Heart left ventricle (tissue), 16 donors: ENCODE data around the gene PNRC1. TPM values are rescaled to one million over a fixed set of nuclear protein-coding genes. Genes with fewer than 3 reads are reported as not detected.

ENCODE experiments used
- ATAC-seq, 4 donors: fragments of 200-7000 bp; cut with Tn5 transposase; one replicate each; pipeline ENCODE4 v1.9.1; 2020 to 2022; ENCODE audit warnings: moderate library complexity in 4 of 4, mild to moderate bottlenecking in 3 of 4, moderate number of reproducible peaks in 1 of 4
- DNase-seq, 5 donors: peaks; one replicate each; pipeline ENCODE4 v3.0.0-alpha.2; 2020
- H3K27ac ChIP-seq, 12 donors: fragments of 200-600 bp; sonication (generic) in 4 of 12; one replicate each; pipeline versions ENCODE4 v1.5.0 to v1.8.0; 2016 to 2022; ENCODE audit warnings: mild to moderate bottlenecking in 2 of 12
- H3K27me3 ChIP-seq, 9 donors: fragments of 200-600 bp; sonication (generic) in 2 of 9; one replicate each; pipeline versions ENCODE4 v1.5.1 to v1.8.0; 2016 to 2022; ENCODE audit warnings: mild to moderate bottlenecking in 3 of 9
- H3K36me3 ChIP-seq, 9 donors: fragments of 200-600 bp; sonication (generic) in 2 of 9; one replicate each; pipeline versions ENCODE4 v1.5.0 to v1.8.0; 2018 to 2022; ENCODE audit warnings: mild to moderate bottlenecking in 2 of 9
- H3K4me1 ChIP-seq, 12 donors: fragments of 200-600 bp; sonication (generic) in 4 of 12; one replicate each; pipeline versions ENCODE4 v1.5.0 to v1.8.0; 2016 to 2022; ENCODE audit warnings: mild to moderate bottlenecking in 3 of 12
- H3K4me3 ChIP-seq, 12 donors: fragments of 200-600 bp; sonication (generic) in 4 of 12; one replicate each; pipeline versions ENCODE4 v1.5.0 to v1.8.0; 2017 to 2022; ENCODE audit warnings: mild to moderate bottlenecking in 9 of 12, moderate library complexity in 4 of 12
- H3K9me3 ChIP-seq, 12 donors: fragments of 200-600 bp; sonication (generic) in 4 of 12; one replicate each; pipeline versions ENCODE4 v1.5.0 to v1.8.0; 2016 to 2022; ENCODE audit warnings: mild to moderate bottlenecking in 1 of 12
- CTCF ChIP-seq, 12 donors: fragments of 200-600 bp; sonication (generic) in 4 of 12; IDR thresholded peaks; one replicate each; pipeline versions ENCODE4 v1.5.0 to v1.8.0; 2018 to 2022; ENCODE audit warnings: antibody characterized with exemption in 12 of 12, mild to moderate bottlenecking in 5 of 12
- POLR2A ChIP-seq, 2 donors: fragments of 450-650 bp; IDR thresholded peaks; one replicate each; pipeline ENCODE4 v1.6.1; 2017; ENCODE audit warnings: antibody characterized with exemption in 2 of 2, mild to moderate bottlenecking in 2 of 2, moderate library complexity in 2 of 2
- WGBS, 4 donors: extraction: QIAGEN DNeasy Blood & Tissue Kit in 2 of 4; methylation state at CpG; one replicate each; pipeline versions ENCODE4 v1.1.5 to v1.1.7; 2013 to 2018; 5-methylcytosine and 5-hydroxymethylcytosine counted together
- intact Hi-C, 10 donors: fragments of 100-400 bp; cut with DNase I; formaldehyde crosslinking; loops; one replicate each; pipeline versions ENCODE4 v1.11.1 to v1.14.2; 2022
- polyA plus RNA-seq, 2 donors: library from polyadenylated mRNA; stranded (reverse); fragments of 200-250 nt; gene quantifications; one replicate each; pipeline ENCODE4 v1.2.3, GENCODE V29; 2013
- total RNA-seq, 9 donors: library from RNA; depleted of rRNA in 2 of 9; stranded (reverse); fragments of >200 nt in 2 of 9; fragmentation: NEBNext Ultra II Directional in 3 of 9; extraction: Animal tissue kit (Norgen Biotek cat#: 25700) in 3 of 9; gene quantifications; one replicate each; pipeline versions ENCODE4 v1.1.0 to v1.2.4, GENCODE V29; 2016 to 2023
- donor health status: ischemic (EF 13 %, LVEDD 7.1; RV severe dilation, severe dysfunction).
- donor health status: healthy with polysubstance abuse.
- donor health status: DM: no; HTN: yes; CAD: no.
- donor health status: DM: no; HTN: no; CAD: no.
- donor health status: ischemic (EF 25% LVEDD 6.9; RV normal size, moderate dysfunction).
- donor health status: ischemic (EF 25% LVEDD 5.7; RV mildly dilated, moderate dysfunction).
- donor health status: healthy.
- donor health status: DM: yes; HTN: yes; CAD: no.
- donor health status: ischemic (EF 35%, LVEDD 5.7; RV mildly dilated, moderate dysfunction).
- donor health status: nonischemic (EF 11% LVEDD 7.7; RV severe dilation, severe dysfunction).
- donor health status: DM: yes; HTN: yes; CAD: no.
- donor health status: PGD.
- donor health status: ischemic (EF 29% LVEDD 5.4; RV normal size, mild dysfunction).
- donor health status: nonischemic (EF 23%, LVEDD 6.1; RV moderate dilation, normal function).

PNRC1 gene
- total and polyA plus RNA-seq, 11 donors = 46.1 to 280 (median 183) TPM

- no peak for DNase-seq
Measured at GRCh38 chr6:89082486-89082891, 1.9 kb downstream of the PNRC1 start.

GRCh38 chr6:89084542-89084941 is 4.0 kb downstream of the PNRC1 start:
- no peak for DNase-seq
- intact Hi-C loops = loop anchor here in 9 of 10 donors (5.0 to 10.0 kb wide), 9 partner anchors 47 to 328 kb away; partner anchors contain the start of genes PM20D2 (in 4 of the 9), UBE2J1 (in 3 of the 9) and RRAGD (in 1 of the 9)
- Histone ChIP-seq H3K36me3 (peaks cover 0 to 48% (median 37%) of the 10 kb centered on the region in 9 donors), H3K27me3 (no peaks in the 10 kb centered on the region), H3K4me3 (peak overlapping the region in 6 of 12 donors; percentile 90 to 100 (median 98)), H3K4me1 (peaks cover 0 to 51% (median 38%) of the 10 kb centered on the region in 12 donors), H3K9me3 (no peaks in the 10 kb centered on the region), H3K27ac (peak overlapping the region in 3 of 12 donors; percentile 19 to 100 (median 34))
- TF ChIP-seq CTCF (IDR thresholded peaks at IDR 0.05) (no peak), POLR2A (IDR thresholded peaks at IDR 0.05) (no peak)
- no peak for ATAC-seq

More at GRCh38 chr6:89082486-89082891, 1.9 kb downstream of the PNRC1 start:
- H3K36me3 ChIP-seq = peaks cover 0 to 48% (median 37%) of the 10 kb centered on the region in 9 donors
- peak overlapping the region; percentile 95 to 100 (median 100) for H3K27ac ChIP-seq
- H3K9me3 ChIP-seq = no peaks in the 10 kb centered on the region
- intact Hi-C loops = loop anchor here in 9 of 10 donors (5.0 to 10.0 kb wide), 9 partner anchors 45 to 330 kb away; partner anchors contain the start of genes PM20D2 (in 4 of the 9), UBE2J1 (in 3 of the 9) and RRAGD (in 1 of the 9)
- peaks cover 0 to 63% (median 34%) of the 10 kb centered on the region in 12 donors for H3K4me1 ChIP-seq
- WGBS, 4 donors = 0 to 1% (median 1%) methylated on average over 9 of the region's 9 CpGs
- peak overlapping the region; percentile 33 to 100 (median 93) for H3K4me3 ChIP-seq
- TF ChIP-seq POLR2A (IDR thresholded peaks at IDR 0.05) (no peak), CTCF (IDR thresholded peaks at IDR 0.05) (no peak)
- ATAC-seq = no peak
- no peaks in the 10 kb centered on the region for H3K27me3 ChIP-seq

GRCh38 chr6:89084954-89085353 is 4.4 kb downstream of the PNRC1 start:
- Histone ChIP-seq H3K4me1 (peaks cover 0 to 51% (median 38%) of the 10 kb centered on the region in 12 donors), H3K4me3 (peak overlapping the region in 5 of 12 donors; percentile 5 to 99 (median 96)), H3K27me3 (no peaks in the 10 kb centered on the region), H3K36me3 (peaks cover 0 to 48% (median 37%) of the 10 kb centered on the region in 9 donors), H3K9me3 (no peaks in the 10 kb centered on the region), H3K27ac (peak overlapping the region in 2 of 12 donors; percentile 19 to 34)
- no peak for ATAC-seq
- WGBS, 4 donors = 32 to 43% (median 39%) methylated on average over 3 of the region's 3 CpGs
- TF ChIP-seq CTCF (IDR thresholded peaks at IDR 0.05) = no peak
- TF ChIP-seq POLR2A (IDR thresholded peaks at IDR 0.05) = no peak
- no peak for DNase-seq
- intact Hi-C loops = loop anchor here in 9 of 10 donors (5.0 to 10.0 kb wide), 9 partner anchors 48 to 327 kb away; partner anchors contain the start of genes PM20D2 (in 4 of the 9), UBE2J1 (in 3 of the 9) and RRAGD (in 1 of the 9)

GRCh38 chr6:89085409-89086205 is 5.1 kb downstream of the PNRC1 start:
- WGBS, 4 donors = 86 to 89% (median 88%) methylated on average over 12 of the region's 12 CpGs
- H3K9me3 ChIP-seq = no peaks in the 10 kb centered on the region
- peaks cover 0 to 48% (median 37%) of the 10 kb centered on the region in 9 donors for H3K36me3 ChIP-seq
- no peaks in the 10 kb centered on the region for H3K27me3 ChIP-seq
- DNase-seq = no peak
- TF ChIP-seq CTCF (IDR thresholded peaks at IDR 0.05) = no peak
- no peak for ATAC-seq
- peaks cover 0 to 51% (median 38%) of the 10 kb centered on the region in 12 donors for H3K4me1 ChIP-seq
- no peak overlapping the region for H3K4me3 ChIP-seq
- H3K27ac ChIP-seq = peak overlapping the region in 3 of 12 donors; percentile 19 to 44 (median 23)
- intact Hi-C loops = loop anchor here in 3 of 10 donors (10.0 kb wide), 1 partner anchor 59 kb away; the partner anchor contains the start of gene PM20D2 (in 3 of the 3)
